LNCAP (cell line): Measurements from ENCODE around the gene PSME4.

Experiments used
- TF ChIP-seq, protein P1 (sequence below): fragments of 450-650 bp; IDR thresholded peaks from 2 replicates; pipeline ENCODE4 v1.5.1; 2017; ENCODE audit warnings: mild to moderate bottlenecking

Gene PSME4

DNA sequence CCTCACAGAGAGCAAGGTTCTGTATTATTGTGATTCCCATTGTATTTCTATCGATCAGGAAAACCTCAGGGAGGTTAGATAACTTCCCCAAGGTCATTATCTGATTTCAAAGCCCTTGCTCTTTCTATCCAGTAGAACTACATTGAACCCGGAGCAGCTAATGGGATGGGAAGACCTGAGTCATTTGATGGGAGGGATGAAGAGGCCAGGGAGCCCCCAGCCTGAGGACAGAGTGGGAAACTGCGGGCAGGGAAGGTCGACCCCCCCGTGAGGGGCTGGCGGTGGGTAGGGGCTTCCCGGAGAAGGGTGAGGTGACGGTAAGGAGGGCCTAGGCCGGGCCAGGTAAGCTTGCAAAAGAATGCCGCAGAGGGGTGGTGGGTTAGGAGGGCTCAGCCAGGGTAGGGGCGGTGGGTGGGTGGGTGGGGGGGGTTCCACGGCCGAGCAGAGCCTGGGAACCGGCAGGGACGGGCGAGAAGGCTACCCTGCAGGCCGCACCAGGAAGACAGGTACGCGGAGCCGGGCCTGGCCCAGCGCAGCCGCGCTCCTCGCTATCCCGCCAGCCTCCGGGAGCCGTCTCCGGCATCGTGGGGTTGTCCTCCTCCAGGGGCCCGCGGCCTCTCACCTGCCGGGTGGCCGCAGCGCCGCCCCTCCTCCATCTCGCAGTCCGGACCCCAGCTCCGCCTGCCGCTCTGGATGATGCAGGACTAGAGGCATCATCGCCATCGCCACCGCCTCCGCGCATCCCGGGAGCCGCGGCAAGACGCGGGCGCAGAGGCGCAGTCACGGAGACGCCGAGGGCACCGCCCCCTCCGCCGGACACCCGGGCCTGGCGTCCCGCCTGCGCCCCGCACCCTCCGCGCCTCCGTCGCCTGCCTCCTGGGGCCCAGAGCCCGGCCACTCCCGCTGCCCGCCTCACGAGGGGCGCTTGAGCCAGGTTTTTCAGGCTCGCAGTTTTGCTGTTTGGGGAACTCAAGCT is 111.3 kb downstream of the PSME4 start, which contains the start of gene GPR75:
Gene GPR75, minus strand, starts transcription at position 762 of the 976 bp plus-strand sequence. CDS start 5,211 bp downstream, outside the sequence.
- TF ChIP-seq, protein P1, sequence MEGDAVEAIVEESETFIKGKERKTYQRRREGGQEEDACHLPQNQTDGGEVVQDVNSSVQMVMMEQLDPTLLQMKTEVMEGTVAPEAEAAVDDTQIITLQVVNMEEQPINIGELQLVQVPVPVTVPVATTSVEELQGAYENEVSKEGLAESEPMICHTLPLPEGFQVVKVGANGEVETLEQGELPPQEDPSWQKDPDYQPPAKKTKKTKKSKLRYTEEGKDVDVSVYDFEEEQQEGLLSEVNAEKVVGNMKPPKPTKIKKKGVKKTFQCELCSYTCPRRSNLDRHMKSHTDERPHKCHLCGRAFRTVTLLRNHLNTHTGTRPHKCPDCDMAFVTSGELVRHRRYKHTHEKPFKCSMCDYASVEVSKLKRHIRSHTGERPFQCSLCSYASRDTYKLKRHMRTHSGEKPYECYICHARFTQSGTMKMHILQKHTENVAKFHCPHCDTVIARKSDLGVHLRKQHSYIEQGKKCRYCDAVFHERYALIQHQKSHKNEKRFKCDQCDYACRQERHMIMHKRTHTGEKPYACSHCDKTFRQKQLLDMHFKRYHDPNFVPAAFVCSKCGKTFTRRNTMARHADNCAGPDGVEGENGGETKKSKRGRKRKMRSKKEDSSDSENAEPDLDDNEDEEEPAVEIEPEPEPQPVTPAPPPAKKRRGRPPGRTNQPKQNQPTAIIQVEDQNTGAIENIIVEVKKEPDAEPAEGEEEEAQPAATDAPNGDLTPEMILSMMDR, result no peak

DNA sequence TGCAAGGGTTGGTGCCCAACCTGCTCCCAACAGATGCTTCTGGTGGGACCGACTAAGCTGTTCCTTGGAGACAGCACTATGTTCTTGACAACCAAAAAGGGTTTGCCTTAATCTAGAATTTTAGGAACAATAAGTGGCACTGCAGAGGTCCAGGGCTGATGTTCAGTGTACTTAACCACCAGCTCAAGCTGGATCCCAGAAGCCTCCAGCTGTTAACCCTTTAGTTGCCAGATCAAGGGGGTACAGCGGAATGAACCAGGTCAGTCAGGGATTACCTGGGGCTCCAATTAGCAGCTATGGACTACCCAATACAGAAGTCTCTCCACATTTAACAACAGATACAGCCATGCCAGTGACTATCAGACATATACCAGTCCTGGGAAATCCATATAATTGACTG is 114.5 kb downstream of the PSME4 start:
- TF ChIP-seq, protein P1, result no peak

DNA sequence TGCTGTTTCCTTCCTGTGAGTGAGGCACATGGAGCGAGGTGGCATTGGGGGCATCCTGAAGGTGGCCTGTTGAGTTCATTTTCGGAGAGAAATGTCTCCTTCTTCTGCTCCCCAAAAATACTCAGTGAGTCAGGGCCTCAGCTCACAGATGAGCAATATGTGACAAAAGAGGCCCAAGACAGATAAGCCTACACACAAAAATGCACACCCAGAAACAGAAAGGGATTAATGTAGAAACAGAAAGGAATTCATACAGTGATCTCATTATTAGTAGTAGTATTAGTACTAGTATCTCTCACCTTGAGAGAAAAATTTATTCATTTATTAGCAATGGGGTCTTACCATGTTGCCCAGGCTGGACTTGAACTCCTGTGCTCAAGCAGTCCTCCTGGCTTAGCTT is 116.1 kb downstream of the PSME4 start:
- TF ChIP-seq, protein P1, result no peak

DNA sequence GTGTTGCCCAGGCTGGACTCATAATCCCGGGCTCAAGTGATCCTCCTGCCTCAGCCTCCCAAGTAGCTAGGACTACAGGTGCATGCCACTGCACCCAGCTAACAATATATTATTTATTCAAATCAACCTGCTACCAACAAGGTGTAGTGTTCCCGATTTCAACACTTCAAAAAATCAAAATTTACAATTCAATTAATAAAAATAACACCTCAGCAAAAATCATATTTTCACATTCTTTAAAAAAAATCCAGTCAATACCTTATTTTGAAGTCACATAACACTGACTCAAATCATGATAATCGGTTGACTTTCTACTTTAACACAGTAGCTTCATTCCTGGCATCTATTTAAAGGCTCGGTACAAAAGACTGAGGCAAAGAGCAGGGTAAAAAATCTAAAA is 118.3 kb downstream of the PSME4 start:
- TF ChIP-seq, protein P1, result no peak

DNA sequence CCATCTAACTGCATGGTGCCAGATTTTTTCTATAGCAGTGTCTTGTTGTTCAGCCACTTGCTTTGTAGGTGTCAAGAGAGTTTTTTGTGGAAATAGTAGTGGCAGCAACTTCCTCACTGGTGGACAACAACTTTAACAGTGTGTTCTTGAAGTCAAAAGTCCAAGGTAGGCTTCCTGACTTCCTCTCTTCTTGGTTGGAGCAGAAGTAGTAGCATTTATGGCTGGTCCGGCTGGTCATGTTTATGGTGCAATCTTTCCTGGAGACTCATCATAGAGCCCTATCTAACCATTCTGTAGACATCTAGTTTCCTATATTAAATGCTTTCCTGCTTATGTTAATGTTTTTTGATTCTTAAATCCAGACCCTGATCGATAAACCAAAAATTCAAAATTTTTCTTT is 122.7 kb downstream of the PSME4 start:
- TF ChIP-seq, protein P1, result no peak

DNA sequence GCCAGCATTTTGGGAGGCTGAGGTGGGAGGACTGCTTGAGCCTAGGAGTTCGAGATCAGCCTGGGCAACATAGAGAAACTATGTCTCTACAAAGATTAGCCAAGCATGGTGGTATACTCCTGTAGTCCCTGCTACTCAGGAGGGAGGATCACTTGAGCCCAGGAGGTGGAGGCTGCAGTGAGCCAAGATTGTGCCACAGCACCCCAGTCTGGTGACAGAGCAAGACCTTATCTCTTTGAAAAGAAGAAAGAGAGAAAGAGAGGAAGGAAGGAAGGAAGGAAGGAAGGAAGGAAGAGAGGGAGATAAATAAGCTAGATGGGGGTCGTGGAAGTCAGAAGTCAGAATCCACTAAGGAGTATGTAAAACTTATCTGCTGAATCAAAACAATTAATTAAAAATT is 127.2 kb downstream of the PSME4 start:
- TF ChIP-seq, protein P1, result no peak

DNA sequence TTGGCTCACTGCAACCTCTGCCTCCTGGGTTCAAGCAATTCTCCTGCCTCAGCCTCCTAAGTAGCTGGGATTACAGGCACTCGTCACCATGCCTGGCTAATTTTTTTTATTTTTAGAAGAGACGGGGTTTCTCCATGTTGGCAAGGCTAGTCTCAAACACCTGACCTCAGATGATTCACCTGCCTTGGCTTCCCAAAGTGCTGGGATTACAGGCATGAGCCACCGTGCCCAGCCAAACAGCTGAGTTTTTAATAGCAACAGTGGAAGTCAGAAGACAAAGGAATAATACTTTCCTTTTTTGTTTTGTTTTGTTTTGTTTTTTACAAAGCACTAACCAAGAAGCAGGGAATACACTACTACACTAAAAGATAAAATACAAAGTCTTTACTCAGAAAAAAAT is 127.9 kb downstream of the PSME4 start:
- TF ChIP-seq, protein P1, result no peak
